B cell (primary cell): ENCODE measurements around the gene PLA2G1B.
A peak's percentile ranks its signal among the peaks of the same experiment; 100 is the strongest.

ENCODE experiments used
- CTCF ChIP-seq: fragments of 200-600 bp; IDR thresholded peaks from one replicate; pipeline ENCODE4 v1.8.0; 2022; ENCODE audit warnings: antibody characterized with exemption, mild to moderate bottlenecking
- EZH2 ChIP-seq: IDR thresholded peaks from 2 replicates; pipeline ENCODE4 v1.6.1; 2012; ENCODE audit warnings: borderline replicate concordance, low read depth, mild to moderate bottlenecking, moderate library complexity, low read length; ENCODE audit not compliant: insufficient read depth, poor library complexity, severe bottlenecking

DNA sequence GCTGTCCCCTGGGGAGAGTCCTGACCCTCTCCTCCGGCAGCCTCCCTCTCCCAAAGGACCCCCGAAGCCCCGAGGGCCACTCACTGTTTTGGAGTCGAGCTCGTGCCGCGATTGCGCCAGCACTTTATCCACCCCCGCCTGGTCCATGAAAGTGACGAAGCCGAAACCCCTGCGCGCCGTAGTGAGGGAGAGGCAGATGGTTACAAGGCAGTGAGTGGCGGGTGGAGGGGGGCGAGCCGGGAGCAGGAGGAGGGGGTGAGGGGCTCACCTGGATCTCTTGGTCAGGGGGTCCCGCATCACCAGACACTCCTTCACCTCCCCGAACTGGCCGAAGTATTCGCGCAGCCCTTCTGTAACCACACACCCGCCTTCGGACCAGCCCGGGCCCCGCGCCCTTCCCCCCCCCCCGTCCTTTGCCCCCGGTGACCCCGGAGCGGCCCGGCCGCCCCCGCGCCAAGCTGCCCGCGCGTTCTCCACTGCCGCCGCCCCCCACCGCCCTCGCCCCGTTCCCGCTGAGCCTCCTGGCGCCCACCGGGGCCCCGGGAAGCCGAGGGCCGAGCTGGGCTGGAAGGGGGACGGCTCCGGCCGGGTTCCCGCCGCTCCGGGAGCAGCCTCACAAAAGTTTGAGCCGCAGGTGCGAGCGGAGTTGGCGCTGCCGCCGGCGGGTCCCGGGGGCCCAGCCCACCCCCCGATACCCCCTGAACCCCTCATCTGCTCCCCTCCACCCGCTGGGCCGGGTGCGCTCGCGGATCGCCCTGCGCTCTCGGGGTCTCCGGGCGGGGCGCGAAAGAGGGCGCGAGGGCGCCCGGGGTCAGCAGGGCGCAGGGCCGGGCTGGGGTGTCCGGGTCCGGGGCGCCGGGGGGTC lies 40.6 kb upstream of the PLA2G1B start:
- TF ChIP-seq CTCF (no peak), EZH2 (peak; percentile 42)
